Fibroblast of skin of abdomen (primary cell): ENCODE data around the gene EHHADH.

Source experiments
- DNase-seq: peaks from one replicate; pipeline ENCODE4 v3.0.0-alpha.2; 2013

Gene EHHADH

DNA sequence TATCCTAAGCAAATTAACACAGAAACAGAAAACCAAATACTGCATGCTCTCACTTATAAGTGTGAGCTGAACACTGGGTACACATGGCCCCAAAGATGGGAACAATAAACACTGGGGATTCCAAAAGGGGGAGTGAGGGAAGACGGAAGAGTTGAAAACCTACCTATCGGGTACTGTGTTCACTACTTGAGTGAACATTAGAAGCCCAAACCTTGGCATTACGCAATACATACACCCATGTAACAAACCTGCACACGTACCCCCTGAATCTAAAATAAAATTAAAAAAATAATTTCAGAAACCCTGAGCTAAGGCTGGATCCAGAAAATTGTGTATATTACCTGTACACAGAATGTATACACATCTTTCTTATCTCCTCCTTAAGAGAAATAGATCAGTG lies 58.2 kb downstream of the EHHADH start:
- no peak for DNase-seq

DNA sequence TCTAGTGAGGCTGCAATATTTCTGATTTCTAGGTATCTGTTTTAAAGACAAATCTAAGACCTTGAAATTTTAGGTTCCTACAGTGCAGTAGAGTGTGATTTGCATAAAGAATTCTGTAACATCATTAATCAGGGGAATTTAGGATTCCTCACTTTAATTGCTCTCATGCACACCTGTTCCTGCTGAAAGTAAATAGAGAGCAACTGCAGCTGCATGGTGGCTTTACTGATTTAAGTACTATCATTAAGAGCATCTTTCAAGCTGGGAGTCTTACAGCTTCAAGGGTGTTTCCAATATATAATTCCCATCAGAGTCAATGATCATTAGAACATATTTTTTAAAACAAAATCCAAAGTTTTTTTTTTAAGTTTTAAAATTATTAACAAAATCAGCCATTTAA lies 65.0 kb downstream of the EHHADH start:
- DNase-seq, result no peak

DNA sequence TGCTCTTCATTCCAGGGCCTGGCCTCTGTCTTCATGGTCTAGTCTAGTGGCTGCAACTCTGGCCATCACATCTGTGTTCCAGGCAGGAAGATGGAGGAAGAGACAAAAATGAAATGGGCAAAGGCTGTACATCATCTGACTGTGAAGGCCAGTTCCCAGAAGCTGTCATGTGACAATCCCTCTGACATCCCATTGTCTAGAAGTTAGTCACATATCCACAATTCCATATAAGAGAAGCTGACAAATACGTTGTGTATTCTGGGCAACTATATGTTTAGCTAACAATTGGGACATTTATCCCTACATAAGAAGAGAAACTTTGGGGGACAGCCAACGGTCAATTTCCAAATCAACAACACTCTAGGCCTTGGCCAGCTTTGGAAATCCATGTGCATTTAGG lies 66.5 kb downstream of the EHHADH start:
- no peak for DNase-seq

DNA sequence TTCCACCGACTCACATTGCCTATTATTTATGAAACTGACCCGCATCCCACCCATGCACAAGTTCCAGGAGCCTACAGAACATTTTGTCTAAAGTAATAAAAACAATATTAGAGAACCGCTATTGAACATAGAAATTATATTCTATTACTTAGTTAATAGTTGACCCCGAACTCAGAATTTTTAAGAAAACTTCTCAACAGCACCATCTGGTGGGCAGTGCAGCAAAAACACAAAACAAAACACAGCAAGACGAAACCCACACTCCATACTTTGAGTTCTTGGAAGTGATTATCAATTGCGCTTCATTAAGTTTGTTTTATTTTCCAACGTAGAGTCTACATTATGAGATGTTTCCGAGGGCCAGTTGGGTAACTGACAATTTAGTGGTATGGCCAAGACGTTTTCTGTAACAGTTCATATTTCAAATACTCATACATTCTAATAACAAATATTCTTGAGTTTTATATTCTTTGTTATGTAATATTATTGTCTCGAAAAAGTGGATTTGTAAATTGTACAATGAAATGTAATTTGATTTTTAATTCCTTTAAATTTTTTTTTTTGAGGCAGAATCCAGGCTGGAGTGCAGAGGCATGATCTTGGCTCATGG lies 77.0 kb downstream of the EHHADH start:
- DNase-seq, result peak; percentile 49

DNA sequence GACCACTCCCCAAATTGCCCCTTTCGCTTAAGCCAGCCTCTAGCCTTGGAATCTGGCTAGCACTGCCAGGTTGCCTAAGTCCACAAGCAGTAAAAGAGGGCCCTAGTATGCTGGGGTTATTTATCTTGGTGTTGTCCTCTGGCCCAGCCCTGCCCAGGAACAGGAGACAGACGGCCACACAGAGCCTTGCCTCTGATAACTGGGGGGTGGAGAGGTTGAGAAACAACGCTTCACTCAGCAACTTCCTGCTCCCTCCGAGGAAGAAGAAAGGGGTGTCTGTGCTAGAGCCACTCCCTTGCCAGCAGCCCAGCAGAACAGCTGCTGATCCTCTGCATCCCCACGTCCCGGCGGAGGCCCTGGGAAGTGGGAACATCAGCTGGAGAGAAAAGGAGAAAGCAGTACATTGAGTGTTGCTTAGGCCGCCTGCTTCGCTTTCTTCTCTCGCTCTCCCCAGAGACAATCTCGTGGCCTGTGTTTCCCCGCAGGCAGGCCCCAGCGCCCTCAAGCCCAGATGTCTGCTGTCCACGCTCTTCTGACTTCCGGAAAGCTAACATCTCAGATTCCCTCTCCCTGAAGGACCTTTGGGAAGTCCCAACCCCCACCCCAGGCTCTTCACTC lies 78.4 kb downstream of the EHHADH start:
- peak; percentile 55 for DNase-seq

DNA sequence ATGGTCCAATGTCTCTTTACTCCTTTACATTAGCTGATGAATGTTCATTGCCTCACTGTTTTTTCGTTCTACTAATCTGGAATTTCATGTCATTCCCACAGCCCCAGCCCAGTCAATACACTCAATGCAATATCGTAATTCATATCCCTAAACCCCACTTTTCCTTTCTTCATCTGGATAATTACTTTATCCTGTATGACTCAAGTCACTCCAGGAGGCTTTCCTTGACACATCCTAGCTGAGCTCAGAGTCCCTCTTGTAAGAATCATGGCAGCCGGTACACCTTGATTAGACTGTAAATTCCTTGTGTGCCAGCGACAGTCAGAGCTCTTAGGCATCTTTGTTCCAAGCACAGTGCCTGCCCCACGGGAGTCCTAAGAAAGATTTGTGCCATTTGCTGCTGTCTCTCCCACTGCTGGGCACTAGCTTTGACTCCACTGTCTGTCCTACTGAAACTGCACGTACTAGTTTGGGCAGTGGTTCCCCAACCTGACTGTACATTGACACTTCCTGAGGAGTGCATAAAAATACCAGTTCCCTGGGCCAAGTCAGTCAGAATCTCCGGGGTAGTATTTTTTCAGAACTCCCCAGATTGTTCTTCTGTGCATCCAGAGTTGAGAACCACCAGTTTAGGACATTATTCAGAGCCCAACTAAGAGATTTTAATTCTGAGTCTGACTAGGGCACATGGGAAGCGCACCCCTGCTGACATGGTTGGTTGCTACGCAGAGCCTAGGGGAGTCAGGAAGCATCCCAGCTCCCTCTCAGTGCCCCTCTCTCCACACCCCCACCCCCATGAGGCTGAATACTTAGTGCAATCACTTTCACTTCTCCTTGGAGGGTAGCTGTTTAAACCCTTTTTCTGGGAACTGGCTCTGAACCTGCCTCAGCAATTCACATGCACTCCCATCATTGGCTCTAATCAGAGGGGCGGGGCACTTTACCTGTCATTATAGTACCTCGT lies 81.5 kb downstream of the EHHADH start:
- DNase-seq, result no peak

DNA sequence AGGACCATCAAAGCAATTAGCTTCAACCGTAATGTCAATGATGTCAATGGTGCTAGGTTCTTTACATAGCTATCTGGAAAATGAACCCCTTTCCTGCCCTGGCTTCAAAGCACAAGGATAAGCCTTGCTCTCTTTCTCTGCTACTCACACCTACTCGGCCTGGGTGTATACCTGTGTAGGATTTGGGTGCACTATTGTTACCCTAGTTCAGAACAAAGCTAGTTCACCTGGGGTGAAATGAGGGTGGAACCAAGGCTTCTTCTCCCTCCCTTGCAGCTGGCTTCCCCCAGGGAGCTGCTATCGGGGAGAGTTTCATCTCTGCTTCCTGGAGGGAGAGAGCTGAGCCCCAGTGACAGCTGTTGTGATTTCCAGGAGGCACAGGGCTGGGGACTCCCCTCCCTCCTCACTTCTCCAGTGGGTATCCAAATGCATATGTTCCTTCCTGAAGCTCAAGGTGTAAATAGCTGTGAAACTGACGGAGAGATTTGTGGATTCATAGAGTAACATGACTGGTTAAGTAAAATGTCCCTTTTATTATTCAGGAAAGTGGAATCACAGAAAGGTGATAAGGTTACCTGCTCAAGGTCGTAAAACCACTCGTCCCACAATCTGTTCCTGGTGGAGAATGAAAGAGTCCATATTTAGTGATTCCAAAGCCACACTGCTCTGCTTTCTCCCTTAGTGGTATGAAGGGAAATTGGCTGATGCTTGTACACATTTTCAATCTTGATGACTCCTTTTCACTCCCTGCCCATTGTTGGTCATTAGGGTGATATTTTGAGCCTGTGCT lies 89.2 kb downstream of the EHHADH start:
- no peak for DNase-seq

DNA sequence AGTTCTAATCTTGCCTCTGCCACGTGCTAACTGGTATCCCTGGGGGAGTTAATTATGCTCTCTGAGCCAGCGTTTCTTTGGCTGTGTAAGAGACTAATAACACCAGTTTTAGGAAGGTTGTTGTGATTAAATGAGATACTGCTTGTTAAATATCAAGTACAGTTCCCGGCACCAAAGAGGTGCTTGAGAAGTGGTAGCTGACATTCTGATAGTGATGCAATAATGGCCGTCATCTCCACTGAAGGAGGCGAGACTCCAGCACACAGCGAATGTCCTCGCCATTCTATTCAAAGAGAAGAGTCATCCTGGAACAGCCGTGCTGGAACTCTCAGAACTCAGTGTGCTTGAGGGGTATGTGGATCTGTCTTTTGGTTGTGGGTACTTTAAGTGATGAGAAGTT lies 91.2 kb downstream of the EHHADH start:
- no peak for DNase-seq

DNA sequence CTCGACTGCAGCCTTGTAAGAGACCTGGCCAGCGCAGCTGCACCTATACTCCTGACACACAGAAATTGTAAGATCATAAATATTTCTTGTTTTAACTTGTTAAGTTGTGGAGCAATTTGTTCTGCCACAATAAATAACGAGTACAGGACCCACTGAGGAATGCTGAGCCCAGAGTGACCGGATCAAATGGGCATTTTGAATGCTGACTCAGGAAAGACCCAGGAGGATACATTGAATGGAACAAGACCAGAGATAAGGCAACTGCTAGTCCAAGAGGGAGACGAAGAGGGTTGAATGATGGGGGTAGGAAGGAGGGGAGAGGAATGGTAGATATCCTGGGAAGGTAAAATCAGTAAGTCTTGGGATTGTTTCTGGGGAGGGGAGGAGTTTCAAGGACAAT lies 92.1 kb downstream of the EHHADH start:
- DNase-seq, result no peak

DNA sequence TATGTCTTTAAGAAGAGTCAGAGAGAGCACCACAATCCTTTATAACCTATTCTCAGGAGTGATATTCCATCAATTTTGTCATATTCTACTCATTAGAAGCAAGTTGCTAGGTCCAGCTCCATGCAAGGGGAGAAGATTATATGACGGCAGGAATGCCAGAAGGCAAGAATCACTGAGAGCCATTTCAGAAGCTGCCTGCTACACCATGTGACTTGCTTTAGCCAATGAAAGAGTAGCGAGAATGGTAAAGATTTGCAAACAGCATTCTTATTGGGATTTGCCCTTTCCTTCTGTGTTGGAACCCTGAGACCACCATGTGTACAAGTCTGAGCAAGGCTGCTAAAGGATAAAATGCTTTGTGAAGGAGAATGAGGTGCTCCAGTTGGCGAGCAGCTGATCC lies 96.5 kb downstream of the EHHADH start:
- DNase-seq, result no peak

DNA sequence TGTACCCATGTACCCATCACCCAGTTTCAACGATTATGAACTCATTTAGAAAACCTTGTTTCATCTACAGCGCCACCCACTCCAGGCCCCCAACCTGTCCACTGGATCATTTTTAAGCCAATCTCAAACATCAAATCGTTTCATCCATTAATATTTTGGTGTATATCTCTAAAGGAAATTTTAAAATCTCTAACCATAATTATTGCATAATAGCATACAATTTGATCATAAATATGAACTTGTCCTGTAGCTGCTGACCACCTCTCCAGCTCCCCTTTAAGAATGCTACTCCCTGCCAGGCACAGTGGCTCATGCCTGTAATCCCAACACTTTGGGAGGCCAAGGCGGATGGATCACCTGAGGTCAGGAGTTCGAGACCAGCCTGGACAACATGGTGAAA lies 98.2 kb downstream of the EHHADH start:
- no peak for DNase-seq

DNA sequence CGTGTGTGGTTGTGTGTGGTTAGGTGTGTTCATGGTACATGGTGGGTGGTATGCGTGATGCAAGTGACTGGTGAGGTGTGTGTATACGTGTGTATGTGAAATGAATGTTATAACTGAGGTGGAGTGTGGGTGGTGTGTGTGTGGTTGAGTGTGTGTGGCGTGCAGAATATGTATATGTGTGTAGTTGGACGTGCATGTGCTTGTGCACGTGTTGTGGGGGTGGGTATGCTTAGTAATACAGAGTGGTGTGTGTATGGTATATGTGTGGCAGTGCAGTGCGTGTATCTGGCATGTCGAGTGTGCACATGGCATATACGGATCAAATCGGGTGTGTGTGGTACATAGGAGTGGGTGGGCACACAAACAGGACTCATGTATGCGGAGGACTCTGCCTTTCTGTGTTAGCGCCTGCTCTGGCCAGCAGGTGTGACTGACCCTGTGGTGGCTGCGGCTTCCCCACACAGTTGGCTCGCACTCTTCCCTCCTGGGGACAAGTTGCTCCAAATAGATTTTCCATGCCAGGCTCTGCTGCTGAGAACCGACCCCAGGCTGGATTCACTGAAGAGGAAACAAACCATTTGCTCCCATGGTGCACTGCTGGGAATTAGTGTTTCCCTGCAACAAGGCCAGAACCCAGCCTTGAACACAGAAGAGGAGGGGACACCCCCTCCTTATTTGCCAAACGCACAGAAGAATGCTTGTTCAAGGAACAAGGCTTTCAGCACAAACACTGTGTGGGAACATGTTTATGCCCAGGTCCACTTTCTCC lies 99.8 kb downstream of the EHHADH start:
- DNase-seq, result no peak

DNA sequence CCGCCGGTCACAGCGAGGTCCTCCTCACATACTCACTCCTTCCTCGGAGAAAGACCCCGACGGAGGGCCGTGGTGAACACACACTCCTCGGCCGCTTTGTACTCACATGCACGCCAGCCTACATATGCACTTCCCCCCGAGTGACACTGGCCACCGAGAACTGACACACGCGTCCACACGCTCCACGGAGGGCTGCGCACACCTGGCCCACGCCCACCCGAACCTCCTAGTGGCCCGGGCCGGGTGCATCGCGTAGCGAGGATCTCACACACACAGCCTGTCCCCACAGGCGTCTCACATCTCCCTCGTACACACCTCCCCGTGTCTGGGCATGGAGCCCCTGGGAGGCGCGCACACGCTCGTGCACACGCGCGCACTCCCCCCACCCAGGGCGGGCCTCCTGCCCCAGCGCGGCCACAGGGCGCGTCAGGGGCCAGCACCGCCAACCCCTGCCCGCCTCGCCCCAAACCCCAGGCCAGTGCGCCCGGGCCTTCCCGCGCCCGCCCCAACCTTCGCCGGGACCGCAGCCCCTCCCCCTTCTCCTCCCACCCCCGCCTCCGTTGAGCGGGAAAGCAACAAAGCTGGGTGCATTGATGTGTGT lies 100.6 kb downstream of the EHHADH start:
- peak; percentile 17 for DNase-seq

DNA sequence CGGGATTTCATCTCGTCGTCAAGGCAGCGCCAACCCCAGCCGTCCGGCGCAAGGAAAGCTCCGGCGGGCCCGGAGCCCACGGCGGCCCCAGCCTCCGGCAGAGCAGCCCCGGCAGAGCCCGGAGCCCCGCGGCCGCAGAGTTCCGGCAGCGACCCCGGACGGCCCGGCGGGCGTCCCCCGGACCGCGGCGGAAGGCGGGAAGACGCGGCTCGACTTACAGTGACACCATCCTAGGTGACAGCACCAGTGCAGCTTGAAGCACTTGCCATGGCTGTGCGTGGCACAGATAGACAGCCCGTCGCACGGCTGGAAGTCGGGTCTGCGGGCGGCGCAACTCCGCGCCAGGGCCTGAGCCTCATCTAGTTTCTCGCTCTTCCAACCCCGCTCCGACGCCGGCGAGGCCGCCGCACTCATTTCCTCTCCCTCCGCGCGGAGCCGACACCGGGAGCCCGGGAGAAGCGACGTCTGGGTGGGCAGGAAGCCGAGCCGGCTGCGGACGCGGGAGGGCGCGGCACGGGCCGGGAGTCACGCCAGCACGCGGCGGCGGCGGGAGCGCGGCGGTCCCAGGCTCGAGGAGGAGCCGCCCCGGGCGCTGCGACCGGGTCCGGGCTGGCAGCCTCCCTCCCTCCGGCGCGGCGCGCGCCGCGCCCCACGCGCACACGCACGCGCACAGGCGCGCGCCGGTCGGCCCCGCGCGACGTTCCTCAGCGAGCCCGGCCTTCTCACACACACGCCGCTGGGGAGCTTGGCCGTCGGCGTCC lies 101.3 kb downstream of the EHHADH start, which contains the start of gene C3orf70:
Gene C3orf70, minus strand, starts transcription at position 651 of the 761 bp plus-strand sequence. Its CDS starts 237 bp downstream, at position 414.
- DNase-seq, result peak; percentile 76

DNA sequence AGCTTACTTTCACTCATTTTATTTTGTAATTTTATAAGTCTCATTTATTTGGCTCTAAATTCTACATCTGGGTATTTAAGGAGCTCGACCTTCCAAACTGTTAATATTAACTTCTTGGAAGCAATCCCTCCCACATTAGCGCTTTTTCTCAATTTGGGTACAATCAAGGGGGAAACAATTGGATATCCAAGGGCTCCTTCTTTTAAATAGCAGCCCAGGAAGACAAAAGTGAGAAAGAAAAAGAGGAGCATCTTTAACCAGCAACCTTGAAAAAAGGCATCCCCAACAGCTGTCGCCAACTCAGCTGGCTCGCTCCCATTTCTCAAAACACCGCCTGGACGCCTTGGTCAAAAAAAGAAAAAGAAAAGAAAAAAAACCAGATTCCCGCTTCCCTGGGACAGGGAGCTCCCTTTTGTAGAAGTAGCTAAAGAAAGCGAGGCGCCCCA lies 101.9 kb downstream of the EHHADH start:
- DNase-seq, result no peak

DNA sequence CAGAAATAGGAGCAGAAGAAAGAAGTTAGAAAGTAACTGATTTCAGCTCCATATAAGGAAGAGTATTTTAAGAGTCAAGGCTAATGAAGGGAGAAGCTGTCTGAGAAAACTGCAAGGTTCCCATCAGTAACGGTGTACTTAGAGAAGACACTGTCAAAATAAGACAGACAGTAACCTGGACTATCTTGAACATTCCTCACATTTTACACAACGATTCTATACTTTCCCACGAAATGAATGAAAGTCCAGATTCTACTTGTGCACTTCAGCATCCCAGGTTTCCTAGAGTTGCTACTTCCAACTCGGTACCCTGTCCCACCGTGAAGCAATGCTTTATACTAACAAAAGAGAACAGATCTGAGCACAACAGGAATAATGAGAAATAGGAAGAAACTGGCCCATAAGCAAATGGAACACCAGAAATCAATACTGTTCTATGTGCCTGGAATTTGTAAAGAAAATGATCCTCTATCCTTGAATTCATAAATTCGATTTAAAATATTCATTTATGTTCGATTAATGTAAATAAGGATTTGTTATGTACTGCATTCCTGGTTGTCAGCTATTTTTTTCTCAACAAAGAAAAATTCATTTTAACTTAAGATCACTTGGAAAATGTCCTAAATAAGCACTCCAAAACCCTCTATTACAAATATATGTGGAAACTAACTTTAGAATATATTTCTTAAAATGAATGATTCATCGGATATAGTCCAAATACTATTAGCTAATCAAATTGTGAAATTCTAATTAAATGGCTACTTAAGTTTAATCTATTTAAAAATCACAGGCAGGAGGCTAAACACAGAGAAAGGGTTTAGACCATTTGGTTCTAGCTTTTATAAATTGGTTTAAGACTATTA lies 102.5 kb downstream of the EHHADH start:
- no peak for DNase-seq

DNA sequence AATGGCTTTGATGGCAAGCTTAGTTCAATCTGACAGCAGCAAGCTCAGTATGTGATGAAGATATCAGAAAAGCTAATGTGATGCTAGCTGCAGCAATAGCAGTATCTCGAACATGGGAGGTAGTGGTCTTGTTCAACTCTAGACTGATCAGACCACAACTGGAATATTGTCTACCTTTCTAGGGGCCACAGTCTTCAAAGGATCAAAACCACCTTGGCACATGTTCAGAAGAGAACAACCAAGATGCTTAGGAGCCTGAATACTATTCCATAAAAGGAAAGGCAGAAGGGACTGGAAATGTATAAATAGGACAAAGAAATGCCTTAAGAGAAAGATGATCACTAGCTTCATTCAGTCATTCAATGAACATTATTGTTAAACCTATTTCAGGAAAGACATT lies 103.3 kb downstream of the EHHADH start:
- DNase-seq, result no peak

DNA sequence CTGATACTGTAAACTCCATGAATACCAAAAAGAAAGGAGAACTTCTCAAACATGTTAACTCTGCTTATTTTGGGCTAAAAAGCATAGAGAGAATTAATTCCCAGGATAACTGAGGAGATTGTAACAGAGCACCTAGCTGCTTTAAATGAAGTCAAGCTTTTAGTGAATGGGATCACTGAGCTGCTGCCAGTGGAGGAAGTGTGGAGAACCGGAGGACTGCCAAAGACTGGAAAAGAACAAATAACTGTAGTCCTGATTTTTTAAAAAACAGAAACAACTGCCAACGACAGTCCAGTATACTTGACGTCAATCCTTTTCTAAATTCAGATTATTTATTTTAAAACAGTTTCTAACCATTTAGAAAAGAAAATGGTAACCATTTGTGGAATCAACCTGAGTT lies 104.3 kb downstream of the EHHADH start:
- DNase-seq, result no peak

DNA sequence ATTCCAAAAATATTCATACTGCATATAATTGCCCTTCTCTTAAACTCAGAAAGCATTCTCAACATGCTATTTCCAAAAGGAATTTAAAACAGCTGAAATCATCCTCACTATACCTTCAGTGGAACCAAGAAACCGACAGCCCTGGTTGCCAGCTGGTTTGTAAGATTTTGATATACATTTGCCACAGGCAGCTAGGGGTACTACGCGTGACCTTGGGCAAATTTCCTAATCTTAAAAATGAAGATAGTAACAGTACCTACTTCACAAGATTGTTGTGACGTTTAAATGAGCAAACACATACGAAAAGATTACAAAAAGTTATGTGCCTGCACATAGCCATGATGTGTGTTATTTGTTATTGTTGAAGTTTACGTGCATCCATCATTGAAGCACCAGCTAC lies 108.3 kb downstream of the EHHADH start:
- DNase-seq, result no peak

DNA sequence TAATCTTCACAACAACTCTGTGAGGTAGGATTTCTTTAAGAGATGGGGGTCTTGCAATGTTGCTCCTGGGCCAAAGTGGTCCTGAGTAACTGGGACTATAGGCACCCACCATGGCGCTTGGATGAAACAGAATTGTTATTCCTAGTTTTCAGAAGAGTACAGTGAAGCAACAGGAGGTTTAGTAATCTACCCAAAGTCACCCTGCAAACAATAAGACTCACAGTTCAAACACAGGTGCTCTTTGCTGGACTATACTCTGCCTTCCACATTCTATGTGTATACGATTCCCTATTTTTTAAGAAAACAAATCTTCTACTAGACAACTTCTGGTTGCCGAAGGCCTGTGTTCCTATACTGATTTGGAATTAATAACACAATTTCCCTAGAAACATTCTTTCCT lies 109.1 kb downstream of the EHHADH start:
- no peak for DNase-seq
